NCI-H146 treated with DMSO at 0.1 percent for 48 hours (cell line): ENCODE data around the gene ULK4.
A peak's percentile ranks its signal among the peaks of the same experiment; 100 is the strongest.
"Not testable (repeated sequence)": the region's sequence is repeated elsewhere in the genome, so short reads cannot be mapped to it uniquely, and the experiment has no call there.

ENCODE experiments used
- DNase-seq: peaks from one replicate; lab custom pipeline; 2025; ENCODE audit not compliant: unreplicated experiment; lab: John Stamatoyannopoulos, UW

Gene ULK4

GRCh38 chr3:41961751-41962679 lies at the start of gene ULK4:
ULK4 (minus strand) TSS chr3:41962103; CDS start chr3:41954759, 7,344 bp downstream.
- DNase-seq, result peak; percentile 98

GRCh38 chr3:42010530-42010929 lies 48.6 kb upstream of the ULK4 start:
- no peak for DNase-seq

- DNase-seq, result no peak
Measured at GRCh38 chr3:42009456-42009855, 47.6 kb upstream of the ULK4 start.

- DNase-seq, result no peak
Measured at GRCh38 chr3:42007785-42008184, 45.9 kb upstream of the ULK4 start.

- DNase-seq, result no peak
Measured at GRCh38 chr3:42005401-42005800, 43.5 kb upstream of the ULK4 start.

GRCh38 chr3:42002790-42003189 lies 40.9 kb upstream of the ULK4 start:
- DNase-seq, result no peak

GRCh38 chr3:42001777-42002176 lies 39.9 kb upstream of the ULK4 start:
- no peak for DNase-seq

- no peak for DNase-seq
Measured at GRCh38 chr3:41999909-42000308, 38.0 kb upstream of the ULK4 start.

- DNase-seq, result no peak
Measured at GRCh38 chr3:41997702-41998550, 36.0 kb upstream of the ULK4 start.

- DNase-seq, result no peak
Measured at GRCh38 chr3:41991437-41991836, 29.5 kb upstream of the ULK4 start.

GRCh38 chr3:41989518-41989917 lies 27.6 kb upstream of the ULK4 start:
- DNase-seq, result no peak

GRCh38 chr3:41987627-41988026 lies 25.7 kb upstream of the ULK4 start:
- no peak for DNase-seq

- DNase-seq, result no peak
Measured at GRCh38 chr3:41986561-41986960, 24.7 kb upstream of the ULK4 start.

- no peak for DNase-seq
Measured at GRCh38 chr3:41985018-41985417, 23.1 kb upstream of the ULK4 start.

- DNase-seq, result not testable (repeated sequence)
Measured at GRCh38 chr3:41983091-41983490, 21.2 kb upstream of the ULK4 start.

GRCh38 chr3:41977401-41977800 lies 15.5 kb upstream of the ULK4 start:
- not testable (repeated sequence) for DNase-seq

GRCh38 chr3:41975416-41976103 lies 13.7 kb upstream of the ULK4 start:
- DNase-seq, result no peak

- DNase-seq, result no peak
Measured at GRCh38 chr3:41974223-41974622, 12.3 kb upstream of the ULK4 start.

GRCh38 chr3:41972802-41973201 lies 10.9 kb upstream of the ULK4 start:
- no peak for DNase-seq

- no peak for DNase-seq
Measured at GRCh38 chr3:41966206-41966605, 4.3 kb upstream of the ULK4 start.

- no peak for DNase-seq
Measured at GRCh38 chr3:41963823-41964222, 1.9 kb upstream of the ULK4 start.
